ENCODE data around the gene PNMA3. TPM values are rescaled to one million over a fixed set of nuclear protein-coding genes. Genes with fewer than 3 reads are reported as not detected.

The PNMA3 gene
- total RNA-seq, 1 donor from 2014 or later, result not detected

DNA sequence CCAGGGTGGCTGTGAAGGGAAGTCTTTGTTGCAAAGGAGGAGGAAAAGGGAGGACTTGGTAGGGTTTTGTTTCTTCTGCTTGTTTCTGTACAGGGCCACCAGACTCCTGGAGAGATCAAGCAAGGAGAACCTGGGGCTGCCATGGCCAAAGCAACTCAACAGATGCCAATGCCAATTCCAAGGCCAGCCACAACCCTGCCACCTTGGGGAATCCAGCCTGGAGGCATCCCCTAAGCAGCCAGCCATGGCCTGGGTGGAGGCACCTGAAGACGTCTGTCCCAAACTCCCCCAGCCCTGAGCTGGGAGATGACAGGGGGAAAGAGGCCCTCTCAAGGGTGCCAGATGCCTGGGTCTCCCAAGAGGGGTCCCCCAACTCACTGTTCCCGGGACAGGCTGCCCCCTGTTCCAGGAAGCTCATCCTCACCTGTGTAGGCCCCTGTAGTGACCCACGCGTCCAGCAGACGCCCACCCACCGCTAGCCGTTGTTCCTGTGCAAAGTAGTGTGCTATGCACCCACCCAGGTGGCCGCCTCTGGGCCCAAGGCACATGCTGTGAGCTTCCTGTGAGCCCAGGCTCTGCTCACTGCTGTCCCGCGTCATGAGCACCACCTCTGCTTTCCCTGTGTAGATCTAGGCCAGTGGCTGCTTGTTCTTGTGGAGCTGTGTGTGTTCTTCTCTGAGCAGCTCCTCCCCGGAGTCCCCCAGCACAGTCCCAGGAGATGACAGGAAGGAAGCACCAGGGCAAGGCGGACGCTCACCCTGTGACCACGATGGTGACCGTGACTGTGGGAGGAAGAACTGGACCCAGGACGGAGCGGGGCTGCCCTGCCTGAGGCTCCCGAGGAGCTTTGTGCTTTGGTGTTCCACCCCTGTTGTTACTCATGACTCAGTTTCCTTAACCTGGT lies 3.2 kb downstream of the PNMA3 start:
- DNase-seq (ENCODE audit: low spot score in 2 of 2), result no peak
- no peaks in the 10 kb centered on the region for H3K9me3 ChIP-seq
- H3K4me3 ChIP-seq, result no peak overlapping the region
- no peaks in the 10 kb centered on the region for H3K4me1 ChIP-seq
- H3K36me3 ChIP-seq, result no peaks in the 10 kb centered on the region
- TF ChIP-seq, protein P1, sequence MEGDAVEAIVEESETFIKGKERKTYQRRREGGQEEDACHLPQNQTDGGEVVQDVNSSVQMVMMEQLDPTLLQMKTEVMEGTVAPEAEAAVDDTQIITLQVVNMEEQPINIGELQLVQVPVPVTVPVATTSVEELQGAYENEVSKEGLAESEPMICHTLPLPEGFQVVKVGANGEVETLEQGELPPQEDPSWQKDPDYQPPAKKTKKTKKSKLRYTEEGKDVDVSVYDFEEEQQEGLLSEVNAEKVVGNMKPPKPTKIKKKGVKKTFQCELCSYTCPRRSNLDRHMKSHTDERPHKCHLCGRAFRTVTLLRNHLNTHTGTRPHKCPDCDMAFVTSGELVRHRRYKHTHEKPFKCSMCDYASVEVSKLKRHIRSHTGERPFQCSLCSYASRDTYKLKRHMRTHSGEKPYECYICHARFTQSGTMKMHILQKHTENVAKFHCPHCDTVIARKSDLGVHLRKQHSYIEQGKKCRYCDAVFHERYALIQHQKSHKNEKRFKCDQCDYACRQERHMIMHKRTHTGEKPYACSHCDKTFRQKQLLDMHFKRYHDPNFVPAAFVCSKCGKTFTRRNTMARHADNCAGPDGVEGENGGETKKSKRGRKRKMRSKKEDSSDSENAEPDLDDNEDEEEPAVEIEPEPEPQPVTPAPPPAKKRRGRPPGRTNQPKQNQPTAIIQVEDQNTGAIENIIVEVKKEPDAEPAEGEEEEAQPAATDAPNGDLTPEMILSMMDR (IDR thresholded peaks at IDR 0.05), result no peak
- H3K27ac ChIP-seq, result no peak overlapping the region
- H3K27me3 ChIP-seq, result no peaks in the 10 kb centered on the region
- intact Hi-C loops (cut with DNase I), result no loop called here

GRCh38 chrX:153060095-153060445 lies 3.8 kb downstream of the PNMA3 start:
- no peaks in the 10 kb centered on the region for H3K9me3 ChIP-seq
- no peaks in the 10 kb centered on the region for H3K4me1 ChIP-seq
- no peak overlapping the region for H3K4me3 ChIP-seq
- no peaks in the 10 kb centered on the region for H3K27me3 ChIP-seq
- no peak overlapping the region for H3K27ac ChIP-seq
- intact Hi-C loops (cut with DNase I), result no loop called here
- TF ChIP-seq, protein P1 (IDR thresholded peaks at IDR 0.05), result no peak
- H3K36me3 ChIP-seq, result no peaks in the 10 kb centered on the region
- DNase-seq (ENCODE audit: low spot score in 2 of 2), result no peak

DNA sequence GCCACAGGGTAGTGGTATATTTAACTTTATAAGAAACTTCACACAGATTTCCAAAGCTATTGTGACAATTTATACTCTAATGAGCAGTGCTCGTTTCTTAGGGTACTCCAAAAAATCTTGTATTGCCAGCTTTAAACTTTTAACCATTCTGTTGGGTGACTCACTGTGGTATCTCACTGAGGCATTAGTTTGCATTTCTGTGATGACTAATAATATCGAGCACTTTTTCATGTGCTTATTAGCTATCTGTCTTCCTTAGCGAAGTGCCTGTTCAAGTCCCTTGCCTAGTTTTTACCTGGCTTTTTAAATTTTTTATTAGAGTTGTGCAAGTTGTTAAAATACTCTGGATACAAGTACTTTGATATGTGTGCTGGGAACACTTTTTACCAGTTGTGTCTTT lies 5.5 kb downstream of the PNMA3 start:
- Histone ChIP-seq H3K27me3 (no peaks in the 10 kb centered on the region), H3K4me1 (no peaks in the 10 kb centered on the region), H3K36me3 (no peaks in the 10 kb centered on the region), H3K27ac (no peak overlapping the region), H3K9me3 (no peaks in the 10 kb centered on the region), H3K4me3 (no peak overlapping the region)
- no peak for DNase-seq (ENCODE audit: low spot score in 2 of 2)
- TF ChIP-seq, protein P1 (IDR thresholded peaks at IDR 0.05), result no peak
- intact Hi-C loops (cut with DNase I), result no loop called here

DNA sequence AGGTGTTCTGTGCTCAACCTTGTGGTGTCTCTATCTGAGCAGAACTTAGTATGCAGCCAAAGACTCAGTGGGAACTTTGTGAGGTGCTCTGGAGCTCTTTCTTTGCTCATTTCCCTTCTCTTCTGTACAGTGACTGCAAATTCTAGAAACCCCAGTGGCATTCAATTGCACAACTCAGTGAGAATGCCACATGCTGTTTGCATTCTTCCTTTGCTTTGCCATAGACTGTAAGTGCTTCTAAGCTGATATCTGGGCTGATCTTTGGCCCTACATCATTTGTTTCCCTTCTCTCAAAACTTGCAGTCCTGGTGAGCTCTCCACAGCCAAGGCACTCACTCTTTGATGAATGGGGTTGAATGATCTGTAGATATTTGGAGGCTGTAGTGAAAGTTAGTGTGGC lies 7.0 kb downstream of the PNMA3 start:
- Histone ChIP-seq H3K4me3 (no peak overlapping the region), H3K27me3 (no peaks in the 10 kb centered on the region), H3K36me3 (no peaks in the 10 kb centered on the region), H3K4me1 (no peaks in the 10 kb centered on the region), H3K9me3 (no peaks in the 10 kb centered on the region), H3K27ac (no peak overlapping the region)
- TF ChIP-seq, protein P1 (IDR thresholded peaks at IDR 0.05), result no peak
- no peak for DNase-seq (ENCODE audit: low spot score in 2 of 2)
- intact Hi-C loops (cut with DNase I), result no loop called here

DNA sequence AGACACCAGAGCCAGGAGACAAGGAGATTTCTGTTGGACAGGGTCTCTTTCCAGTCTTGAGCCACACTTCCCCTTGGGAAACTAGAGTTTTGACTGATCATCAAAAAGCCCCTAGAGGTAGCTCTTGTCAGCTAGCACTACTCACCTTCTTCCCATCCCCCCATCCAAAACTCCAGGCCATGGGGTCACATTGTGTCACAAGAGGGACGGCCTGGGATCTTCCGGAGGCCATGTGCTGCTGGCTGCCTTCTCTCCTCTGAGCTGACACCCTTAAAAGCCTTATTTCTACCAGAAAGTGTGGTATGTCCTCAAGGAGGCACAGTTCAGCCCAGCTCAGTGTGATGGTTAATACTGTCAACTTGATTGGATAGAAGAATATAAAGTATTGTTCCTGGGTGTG lies 7.8 kb downstream of the PNMA3 start:
- H3K9me3 ChIP-seq, result no peaks in the 10 kb centered on the region
- no peaks in the 10 kb centered on the region for H3K27me3 ChIP-seq
- TF ChIP-seq, protein P1 (IDR thresholded peaks at IDR 0.05), result no peak
- no peaks in the 10 kb centered on the region for H3K4me1 ChIP-seq
- DNase-seq (ENCODE audit: low spot score in 2 of 2), result no peak
- no peak overlapping the region for H3K4me3 ChIP-seq
- no peak overlapping the region for H3K27ac ChIP-seq
- intact Hi-C loops (cut with DNase I), result no loop called here
- H3K36me3 ChIP-seq, result no peaks in the 10 kb centered on the region
